Occipital lobe (tissue), 2 donors: ENCODE results near the gene IFI27L1. TPM values are rescaled to one million over a fixed set of nuclear protein-coding genes. Genes with fewer than 3 reads are reported as not detected.

ENCODE experiments used
- DNase-seq: peaks from one replicate; lab custom pipeline; 2025; lab: John Stamatoyannopoulos, UW
- total RNA-seq: library from RNA; depleted of rRNA; stranded (reverse); fragments of >200 nt; gene quantifications from one replicate; pipeline ENCODE4 v1.2.3, GENCODE V29; 2014

IFI27L1 gene
- total RNA-seq, 1 donor from 2014 or later: 5.0 TPM

DNA sequence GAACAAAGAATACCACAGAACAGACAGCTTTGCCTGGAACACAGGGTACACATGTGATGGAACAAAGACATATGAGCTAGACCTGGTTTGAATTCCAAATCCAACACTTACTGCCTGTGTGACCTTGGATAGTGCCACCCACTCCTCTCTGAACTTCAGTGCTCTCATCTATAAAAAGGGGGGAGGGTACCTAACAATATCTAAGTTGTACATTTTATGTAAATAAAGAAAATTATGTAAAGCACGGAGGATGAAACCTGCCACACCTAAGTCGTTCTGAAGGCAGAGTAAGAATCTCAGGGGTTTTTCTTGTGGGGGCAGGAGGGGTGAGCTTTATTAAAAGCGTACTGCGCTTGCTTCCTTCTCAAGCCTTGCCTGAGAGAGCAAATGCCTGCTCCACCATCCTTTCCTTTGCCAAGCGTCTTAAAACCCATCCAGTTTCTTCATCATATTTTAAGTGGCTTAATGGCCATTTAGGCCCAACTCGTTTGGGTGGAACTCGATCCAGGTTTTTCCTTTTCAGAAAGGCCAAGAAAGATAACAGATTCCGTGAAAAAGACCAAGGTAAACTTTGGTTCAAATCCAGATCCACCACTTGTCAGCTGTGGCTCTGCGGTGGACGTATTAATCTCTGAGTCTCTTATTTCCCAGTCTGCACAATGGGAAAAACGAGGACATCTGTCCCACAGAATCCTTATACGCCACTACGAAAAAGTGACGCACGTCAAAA lies 1.1 kb upstream of the IFI27L1 start:
- DNase-seq: no peak

DNA sequence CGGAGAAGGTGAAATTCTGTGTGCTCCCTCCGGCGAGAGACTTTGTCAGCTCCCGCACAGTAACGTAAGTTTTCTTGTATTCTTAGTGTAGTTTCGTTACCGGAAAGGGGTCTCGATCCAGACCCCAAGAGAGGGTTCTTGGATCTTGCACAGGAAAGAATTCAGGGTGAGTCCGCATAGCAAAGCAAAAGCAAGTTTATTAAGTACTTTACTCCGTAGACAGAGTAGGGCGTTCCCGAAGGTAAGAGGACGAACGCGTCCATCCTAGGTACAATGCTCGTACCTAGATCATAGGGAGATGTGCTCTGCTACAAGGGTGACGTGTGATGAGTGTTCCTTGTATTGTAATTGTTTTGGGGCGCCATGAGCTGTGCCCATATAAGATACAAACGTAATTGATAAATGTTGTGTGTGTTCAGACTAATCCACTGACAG lies 293 bp downstream of the IFI27L1 start:
- no peak for DNase-seq

DNA sequence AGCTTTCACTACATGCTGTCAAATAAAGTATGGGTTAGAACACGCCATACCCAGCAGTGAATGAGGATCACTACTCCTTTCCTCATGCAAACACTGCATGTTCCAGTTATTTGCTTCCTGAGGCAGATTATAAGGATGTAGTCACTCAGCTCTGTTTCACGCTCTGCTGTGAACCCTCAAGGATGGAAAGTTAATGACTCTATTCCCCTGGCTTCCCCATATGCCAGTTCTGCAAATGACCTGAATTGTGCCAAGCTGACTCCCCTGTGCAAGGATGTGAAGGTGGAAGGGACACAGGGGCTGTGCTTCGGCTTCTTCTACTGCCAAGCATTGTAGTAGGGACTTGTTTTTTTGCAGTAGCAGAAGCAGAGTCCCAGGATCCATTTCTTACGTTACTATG lies 6.8 kb downstream of the IFI27L1 start:
- no peak for DNase-seq

DNA sequence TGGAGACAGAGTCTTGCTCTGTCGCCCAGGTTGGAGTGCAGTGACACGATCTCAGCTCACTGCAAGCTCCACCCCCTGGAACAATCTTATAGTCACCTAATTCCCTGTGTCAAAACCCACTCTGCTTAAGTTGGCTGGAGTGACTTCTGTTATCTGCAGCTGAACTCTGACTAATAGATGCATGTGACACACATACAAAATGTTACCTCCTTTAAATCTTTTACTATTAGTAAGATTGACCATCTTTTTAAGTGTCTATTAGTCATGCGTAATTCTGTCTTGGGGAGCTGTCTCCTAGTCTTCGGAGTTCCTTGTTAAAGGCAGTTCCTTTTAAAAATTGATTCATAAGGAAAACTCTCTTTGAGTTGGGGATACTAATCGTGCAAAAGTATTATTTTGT lies 7.4 kb downstream of the IFI27L1 start:
- no peak for DNase-seq

DNA sequence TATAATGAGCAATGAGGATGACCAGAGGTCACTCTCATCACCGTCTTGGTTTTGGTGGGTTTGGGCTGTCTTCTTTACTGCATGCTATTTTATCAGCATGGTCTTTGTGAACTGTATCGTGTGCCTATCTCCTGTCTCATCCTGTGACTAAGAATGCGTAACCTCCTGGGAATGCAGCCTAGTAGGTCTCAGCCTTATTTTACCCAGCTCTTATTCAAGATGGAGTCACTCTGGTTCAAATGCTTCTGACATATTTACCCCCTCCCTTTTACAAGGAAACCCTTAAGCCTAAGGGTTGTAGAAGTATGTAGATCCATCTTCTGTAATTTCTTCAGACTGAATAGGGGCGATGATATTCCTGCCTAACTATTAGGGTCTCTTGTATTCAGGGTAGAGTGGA lies 8.4 kb downstream of the IFI27L1 start:
- no peak for DNase-seq

DNA sequence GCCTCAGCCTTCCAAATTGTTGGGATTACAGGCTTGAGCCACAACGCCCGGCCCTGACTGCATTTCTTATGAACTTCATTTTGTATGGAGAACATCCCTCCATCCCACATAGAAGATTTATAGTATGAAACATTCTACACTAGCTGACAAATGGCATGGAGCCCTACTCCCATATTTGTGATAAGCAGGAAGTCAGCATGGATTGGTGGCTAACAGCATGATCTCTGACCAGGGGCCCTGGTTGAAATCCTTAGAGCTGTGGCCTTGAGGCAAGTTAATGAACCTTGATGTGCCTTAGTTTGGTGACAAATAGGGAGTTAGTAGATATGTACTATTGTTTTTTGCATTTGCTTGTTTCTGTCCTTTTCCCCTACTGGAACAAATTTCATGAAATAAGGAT lies 12.3 kb downstream of the IFI27L1 start:
- no peak for DNase-seq

DNA sequence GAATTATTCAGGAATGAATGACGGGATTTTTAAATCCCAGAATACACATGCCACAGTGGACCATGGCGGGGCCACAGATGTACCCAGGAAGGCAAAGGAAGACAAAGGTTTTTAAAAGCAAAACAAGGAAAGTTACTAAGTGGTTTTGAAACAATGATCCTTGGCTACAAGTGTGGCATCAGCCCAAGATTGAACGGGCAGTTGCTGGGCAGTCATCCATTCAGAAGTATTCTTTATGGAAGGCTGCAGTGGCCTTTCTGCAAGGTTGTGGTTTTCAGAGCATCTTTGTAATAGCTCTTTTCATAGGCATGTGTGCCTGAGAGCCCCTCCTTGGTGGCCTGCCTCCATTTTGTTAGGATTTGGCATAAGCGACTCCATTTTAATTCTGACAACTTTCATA lies 16.0 kb downstream of the IFI27L1 start:
- no peak for DNase-seq

DNA sequence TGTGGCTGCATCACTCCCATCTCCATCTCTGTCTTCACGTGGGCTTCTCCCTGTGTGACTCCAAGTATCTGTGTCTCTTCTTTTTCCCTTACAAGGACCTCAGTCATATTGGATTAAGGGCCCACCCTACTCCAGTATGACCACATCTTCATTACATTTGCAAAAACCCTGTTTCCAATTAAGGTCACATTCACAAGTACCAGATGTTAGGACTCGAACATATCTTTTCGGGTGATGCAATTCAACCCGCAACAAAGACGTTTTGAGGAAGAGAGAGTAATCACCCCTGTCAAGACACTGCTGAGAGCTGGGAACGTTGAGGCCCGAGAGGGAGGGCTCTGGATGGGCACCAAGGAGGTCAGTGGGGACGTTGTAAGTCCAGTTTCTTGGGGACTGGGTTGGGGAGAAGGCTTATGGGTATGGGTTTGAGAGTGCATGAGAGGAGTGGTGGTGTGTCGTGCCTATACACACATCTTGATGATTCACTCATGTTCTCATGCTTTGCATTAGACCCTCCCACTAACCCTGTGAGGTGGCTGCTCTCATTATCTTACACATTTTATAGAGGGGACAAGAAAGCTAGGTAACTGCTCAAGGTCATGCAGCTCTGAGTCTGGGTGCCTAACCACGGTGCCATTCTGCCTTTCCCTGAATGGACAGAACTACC lies 17.3 kb downstream of the IFI27L1 start:
- no peak for DNase-seq

DNA sequence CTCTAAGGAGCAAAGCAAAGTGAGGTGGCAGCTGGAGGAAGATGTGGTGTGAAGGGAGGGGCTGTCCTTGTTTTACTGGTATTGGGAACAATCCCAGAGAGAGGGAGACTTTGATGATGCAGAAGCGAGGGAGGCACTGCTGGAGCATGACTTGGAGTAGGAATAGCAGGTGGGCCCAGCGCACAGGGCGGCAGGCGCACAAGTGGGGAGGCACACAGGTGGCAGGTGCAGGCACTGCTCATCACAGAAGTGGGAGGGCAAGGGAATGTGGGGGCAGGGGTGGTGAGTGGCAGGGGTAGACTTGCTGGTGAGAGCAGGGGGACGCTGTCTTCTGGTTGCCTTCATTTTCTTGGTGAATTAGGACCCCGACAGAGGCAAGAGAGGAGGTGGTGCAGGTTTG lies 17.9 kb downstream of the IFI27L1 start:
- no peak for DNase-seq

DNA sequence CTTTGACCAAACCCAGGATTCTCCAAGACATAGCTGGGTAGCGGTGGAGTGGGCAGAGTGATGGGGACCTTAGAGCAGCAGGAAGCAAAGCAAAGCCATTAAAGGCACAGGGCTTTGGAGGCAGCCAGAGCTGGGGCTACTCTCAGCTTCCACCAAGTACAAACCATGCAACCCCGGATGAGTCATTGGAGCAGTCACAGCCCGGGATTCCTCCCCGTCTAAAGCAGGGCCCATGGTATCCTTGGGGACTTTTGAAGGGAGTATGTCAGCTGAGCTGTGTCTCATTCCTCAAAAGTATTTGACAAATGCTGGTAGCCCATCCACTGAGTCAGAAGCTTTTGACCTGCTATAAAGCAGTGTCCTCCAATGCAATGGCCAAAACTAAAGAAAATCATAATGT lies 19.7 kb downstream of the IFI27L1 start:
- DNase-seq: no peak

DNA sequence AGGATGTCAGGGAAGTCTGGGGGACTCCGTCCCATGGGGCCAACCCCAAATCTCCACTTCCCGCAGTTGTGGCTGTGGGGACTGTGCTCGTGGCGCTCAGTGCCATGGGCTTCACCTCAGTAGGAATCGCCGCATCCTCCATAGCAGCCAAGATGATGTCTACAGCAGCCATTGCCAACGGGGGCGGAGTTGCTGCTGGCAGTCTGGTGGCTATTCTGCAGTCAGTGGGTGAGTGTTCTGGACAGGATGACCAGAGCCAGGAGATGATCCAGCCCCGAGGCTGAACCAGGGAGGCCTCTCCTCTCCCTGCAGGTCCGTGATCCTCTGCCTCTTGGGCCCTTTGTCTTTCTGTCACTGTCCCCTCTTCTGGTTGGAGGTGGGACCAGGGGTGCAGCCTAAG lies 20.6 kb downstream of the IFI27L1 start:
- no peak for DNase-seq

DNA sequence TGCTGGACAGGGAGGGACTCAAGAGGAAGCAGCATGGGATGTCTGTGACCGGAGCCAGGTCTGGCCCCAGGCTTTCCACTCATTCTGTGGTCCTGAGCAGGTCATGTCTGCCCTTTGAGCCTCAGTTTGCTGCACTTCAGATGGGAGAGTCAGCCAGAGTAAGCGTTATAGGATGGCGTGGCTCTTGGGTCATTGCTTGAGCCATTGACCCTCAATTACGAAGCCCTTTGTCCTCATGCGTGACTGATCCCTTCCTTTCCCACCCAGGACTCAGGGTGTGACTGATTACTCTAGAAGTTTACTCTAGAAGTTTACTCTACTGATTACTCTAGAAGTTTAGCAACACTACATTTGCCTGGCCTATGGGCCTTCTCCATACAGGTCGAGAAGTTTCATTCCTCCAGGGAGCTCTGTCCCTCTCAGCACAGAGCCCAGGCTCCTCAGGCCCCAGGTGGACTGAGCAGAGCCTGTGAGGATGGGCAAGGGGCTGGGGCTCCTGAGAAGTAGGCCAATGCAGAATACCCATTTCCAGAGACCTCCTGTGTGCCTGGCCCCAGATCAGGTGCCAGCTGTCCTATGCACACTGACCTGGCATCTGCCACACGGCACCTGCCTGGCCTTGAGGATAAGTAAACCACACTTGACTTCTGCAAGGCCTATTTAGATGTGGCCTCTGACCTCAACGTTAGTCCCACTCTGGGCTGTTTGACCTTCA lies 21.8 kb downstream of the IFI27L1 start:
- DNase-seq: no peak

DNA sequence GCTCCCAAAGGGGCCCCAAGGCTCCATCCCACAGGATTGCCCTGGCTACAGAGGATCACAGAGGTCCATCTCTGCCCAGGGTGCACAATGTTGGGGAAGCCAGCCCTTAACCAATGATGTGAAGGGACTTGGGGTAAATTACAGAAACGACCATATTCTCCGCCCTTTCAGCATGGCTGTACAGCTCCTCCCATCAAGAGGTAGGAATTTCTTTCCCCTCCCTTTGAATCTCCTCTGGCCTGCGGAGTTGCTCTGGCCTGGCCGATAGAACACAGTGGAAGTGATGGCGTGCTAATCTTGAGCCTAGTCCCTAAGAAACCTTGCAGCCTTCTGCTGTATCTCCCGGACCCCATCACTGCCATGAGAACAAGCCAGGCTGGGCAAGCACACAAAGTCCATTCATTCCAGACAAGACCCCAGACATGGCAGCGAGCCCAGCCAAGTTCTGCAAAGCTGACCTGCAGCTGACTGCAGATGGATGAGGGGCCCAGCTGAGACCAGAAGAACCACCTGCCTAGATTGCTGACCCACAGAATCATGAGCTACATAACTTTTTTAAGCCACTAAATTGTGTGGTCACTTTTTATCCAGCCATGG lies 22.5 kb downstream of the IFI27L1 start:
- DNase-seq: no peak

DNA sequence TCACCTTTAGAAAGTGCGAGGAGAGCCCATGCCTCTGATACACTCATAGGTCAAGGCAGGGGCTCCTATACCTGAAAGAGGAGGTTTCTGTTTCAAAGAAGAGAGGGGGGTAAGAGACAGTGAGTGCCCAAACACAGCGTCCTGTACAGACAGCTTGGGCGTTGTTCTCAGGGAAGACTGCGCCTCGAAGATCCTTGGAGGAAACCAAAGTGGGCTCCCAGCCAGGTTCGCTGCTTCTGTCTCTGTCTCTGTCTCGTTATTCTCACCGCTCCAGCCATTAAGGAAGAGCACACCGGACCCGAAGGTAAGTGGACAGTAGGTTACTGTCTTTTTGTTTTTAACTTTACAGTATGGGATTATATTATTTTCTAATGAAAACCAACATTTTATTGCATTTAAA lies 23.6 kb downstream of the IFI27L1 start:
- DNase-seq: no peak

DNA sequence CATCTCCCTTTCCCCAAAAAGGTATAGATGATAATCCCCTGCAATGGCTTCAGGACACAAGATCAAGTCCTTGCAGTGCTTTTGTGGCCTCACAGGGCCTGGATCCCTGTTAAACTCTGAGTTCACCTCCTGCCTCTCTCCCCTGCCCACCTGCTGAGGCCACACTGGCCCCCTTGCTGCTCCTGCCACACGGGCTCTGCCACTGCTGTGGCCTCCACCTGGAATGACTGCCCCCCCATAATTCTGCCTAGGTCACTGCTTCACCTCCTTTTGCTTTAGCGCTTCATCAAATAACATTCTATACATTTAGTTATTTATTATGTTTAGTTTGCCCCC lies 28.8 kb downstream of the IFI27L1 start:
- no peak for DNase-seq

DNA sequence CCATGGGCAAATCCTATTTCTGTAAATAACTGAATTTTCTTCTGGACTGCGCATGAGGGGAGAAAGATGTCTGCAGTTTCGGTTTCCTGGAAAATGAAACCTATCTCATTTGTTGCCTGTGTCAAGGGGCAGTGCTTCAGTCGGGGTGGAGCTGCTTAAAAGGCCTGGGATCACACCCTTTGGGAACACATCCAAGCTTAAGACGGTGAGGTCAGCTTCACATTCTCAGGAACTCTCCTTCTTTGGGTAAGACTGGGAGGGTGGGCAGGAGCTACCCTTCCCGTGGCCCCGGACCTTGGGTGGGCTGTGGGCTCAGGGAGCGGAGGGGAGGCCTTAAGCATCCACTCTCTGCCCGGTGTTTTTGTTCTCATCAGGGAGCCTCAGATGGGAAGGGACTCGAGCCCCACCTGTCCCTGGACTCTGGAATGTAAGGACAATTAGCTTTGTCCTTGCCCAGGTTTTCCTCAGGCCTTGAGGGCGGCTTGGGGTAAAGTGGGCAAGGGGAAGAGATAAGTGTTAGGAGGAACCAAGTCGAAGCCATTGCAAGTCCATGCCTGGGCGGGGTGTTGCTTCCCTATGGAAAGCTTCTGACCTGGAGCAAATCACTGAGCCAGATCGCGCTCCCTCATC lies 29.6 kb downstream of the IFI27L1 start, which contains the start of gene IFI27:
Gene IFI27 (plus strand): TSS at position 185 of the 630 bp plus-strand sequence.
- DNase-seq: no peak

DNA sequence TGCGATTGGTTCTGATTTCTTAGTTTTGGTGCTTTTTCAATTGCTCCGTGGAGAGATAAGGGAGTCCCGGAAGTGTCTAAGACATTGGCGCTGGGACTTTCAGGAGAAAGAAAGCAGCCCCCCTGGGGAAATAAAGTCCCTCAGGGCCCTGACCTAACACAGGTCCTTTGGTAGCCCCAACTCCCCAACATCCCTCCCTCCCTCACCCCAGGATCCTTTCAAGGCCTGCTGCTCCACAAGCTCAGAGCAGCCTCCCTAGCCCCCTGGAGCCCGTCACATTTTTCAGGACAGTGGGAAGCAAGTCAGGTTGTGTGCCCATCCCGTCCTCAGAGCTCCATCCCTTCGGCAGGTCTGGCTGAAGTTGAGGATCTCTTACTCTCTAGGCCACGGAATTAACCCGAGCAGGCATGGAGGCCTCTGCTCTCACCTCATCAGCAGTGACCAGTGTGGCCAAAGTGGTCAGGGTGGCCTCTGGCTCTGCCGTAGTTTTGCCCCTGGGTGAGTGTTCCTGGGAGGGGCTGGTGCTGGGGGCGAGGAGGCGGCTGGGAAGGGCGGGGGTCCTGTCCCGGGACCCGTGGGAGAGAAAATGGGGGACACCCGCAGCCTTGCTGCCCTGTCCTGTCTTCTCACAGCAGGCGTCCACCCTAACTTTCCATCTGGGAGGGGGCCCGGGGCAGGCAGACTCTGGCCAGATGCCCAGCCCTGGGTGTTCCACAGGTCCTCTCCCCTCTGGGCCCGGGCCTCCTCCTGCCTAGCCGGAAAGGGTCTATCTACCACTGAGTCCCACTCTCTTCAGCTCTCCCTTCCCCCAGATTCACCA lies 30.4 kb downstream of the IFI27L1 start:
- no peak for DNase-seq

DNA sequence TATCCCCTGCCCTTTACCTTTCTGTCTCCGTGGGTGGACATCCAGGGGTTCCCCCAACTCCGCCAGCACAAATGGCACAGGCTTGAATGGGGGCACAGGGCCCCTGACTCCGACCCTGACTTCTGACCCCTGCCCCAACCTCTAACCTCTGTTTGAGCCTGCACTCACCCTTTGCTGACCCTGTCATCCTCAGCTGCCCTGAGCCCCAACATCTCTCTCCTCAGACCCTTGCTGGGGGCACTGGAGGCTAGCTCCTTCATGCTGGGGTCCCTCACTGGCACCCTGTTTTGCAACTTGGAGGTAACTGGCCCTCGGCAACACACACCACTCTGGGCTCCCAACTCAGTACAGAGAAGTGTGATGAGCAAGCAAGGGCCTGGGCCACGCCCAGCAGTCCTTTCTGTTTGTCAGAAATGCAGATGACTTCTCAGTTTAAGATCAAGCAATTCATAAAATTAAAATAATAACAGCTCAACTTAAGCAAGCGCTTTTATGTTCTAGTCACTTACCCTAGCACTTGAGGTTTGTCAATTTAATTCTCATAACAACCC lies 31.5 kb downstream of the IFI27L1 start:
- no peak for DNase-seq

DNA sequence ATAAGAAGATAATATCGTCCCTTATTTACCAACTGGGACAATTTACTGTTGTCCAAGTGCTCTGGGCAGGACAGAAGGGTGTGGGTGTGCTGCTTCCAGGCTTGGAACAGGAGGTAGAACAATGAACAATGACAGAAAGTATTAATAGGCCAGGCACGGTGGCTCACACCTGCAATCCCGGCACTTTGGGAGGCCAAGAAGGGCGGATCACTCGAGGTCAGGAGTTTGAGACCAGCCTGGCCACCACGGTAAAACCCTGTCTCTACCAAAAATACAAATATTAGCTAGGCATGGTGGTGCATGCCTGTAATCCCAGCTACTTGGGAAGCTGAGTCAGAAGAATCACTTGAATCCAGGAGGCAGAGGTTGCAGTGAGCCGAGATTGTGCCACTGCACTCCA lies 32.0 kb downstream of the IFI27L1 start:
- DNase-seq: no peak

DNA sequence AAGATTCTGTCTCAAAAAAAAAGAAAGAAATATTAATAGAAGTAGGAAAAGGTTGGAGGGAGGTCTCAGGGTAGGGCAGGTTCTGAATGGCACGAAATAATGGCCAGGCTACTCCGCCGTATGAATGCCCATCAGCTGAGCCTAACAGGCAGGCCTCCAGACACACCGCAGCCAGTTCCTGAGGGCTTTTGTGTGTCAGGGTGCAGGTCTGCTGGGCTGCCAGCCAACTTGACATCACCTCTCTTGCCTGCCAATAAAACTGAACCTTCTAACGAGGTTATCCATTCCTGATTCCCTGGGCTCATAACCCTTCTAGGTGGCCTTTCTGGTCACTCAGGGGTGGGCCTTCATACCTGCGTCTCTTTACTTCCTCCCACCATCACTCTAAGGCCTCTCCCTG lies 32.4 kb downstream of the IFI27L1 start:
- no peak for DNase-seq
